SIG-M5 treated with dmso at 0.1 percent for 504 hours (cell line): ENCODE results near the gene KDM7A.

Experiments used
- DNase-seq: peaks from one replicate; lab custom pipeline; 2025; ENCODE audit not compliant: unreplicated experiment; lab: John Stamatoyannopoulos, UW

Gene KDM7A

GRCh38 chr7:140085447-140085846 is 91.3 kb downstream of the KDM7A start:
- DNase-seq: no peak

- DNase-seq: no peak
These were observed 91.8 kb downstream of the KDM7A start for GRCh38 chr7:140084972-140085371.

- peak; percentile 46 for DNase-seq
These were observed 92.6 kb downstream of the KDM7A start for GRCh38 chr7:140084142-140084655.

GRCh38 chr7:140082770-140083169 is 94.0 kb downstream of the KDM7A start:
- DNase-seq: no peak

- DNase-seq: no peak
These were observed 94.9 kb downstream of the KDM7A start for GRCh38 chr7:140081774-140082425.

GRCh38 chr7:140080919-140081318 is 95.9 kb downstream of the KDM7A start:
- no peak for DNase-seq

GRCh38 chr7:140079121-140079536 is 97.7 kb downstream of the KDM7A start:
- no peak for DNase-seq

GRCh38 chr7:140078392-140078791 is 98.4 kb downstream of the KDM7A start:
- no peak for DNase-seq

GRCh38 chr7:140074780-140075179 is 102.0 kb downstream of the KDM7A start:
- no peak for DNase-seq

- no peak for DNase-seq
These were observed 106.2 kb downstream of the KDM7A start for GRCh38 chr7:140070546-140070945.

GRCh38 chr7:140069298-140069949 is 107.4 kb downstream of the KDM7A start:
- DNase-seq: no peak

- no peak for DNase-seq
These were observed 108.8 kb downstream of the KDM7A start for GRCh38 chr7:140068033-140068432.

GRCh38 chr7:140067052-140067451 is 109.7 kb downstream of the KDM7A start:
- no peak for DNase-seq

GRCh38 chr7:140062528-140063299 is 114.1 kb downstream of the KDM7A start, which contains the start of gene PARP12:
Gene PARP12, minus strand, starts transcription at chr7:140062951. Its CDS starts 104 bp downstream, at chr7:140062847.
- DNase-seq: peak; percentile 72

GRCh38 chr7:140062118-140062527 is 114.7 kb downstream of the KDM7A start:
- DNase-seq: no peak

- no peak for DNase-seq
These were observed 115.2 kb downstream of the KDM7A start for GRCh38 chr7:140061607-140061930.

- DNase-seq: no peak
These were observed 115.8 kb downstream of the KDM7A start for GRCh38 chr7:140060788-140061606.

GRCh38 chr7:140060243-140060630 is 116.5 kb downstream of the KDM7A start:
- no peak for DNase-seq

GRCh38 chr7:140059273-140060242 is 117.2 kb downstream of the KDM7A start:
- DNase-seq: no peak

- no peak for DNase-seq
These were observed 118.3 kb downstream of the KDM7A start for GRCh38 chr7:140058517-140058916.
